HG02763 (cell line): Measurements from ENCODE around the gene COMT.
"Not testable (repeated sequence)": the region's sequence is repeated elsewhere in the genome, so short reads cannot be mapped to it uniquely, and the experiment has no call there.

Experiments
- ATAC-seq: cut with Tn5 transposase; IDR thresholded peaks from one replicate; pipeline ENCODE4 v1.9.1; 2021; ENCODE audit warnings: mild to moderate bottlenecking, moderate library complexity; ENCODE audit not compliant: unreplicated experiment

COMT gene

GRCh38 chr22:19907902-19908301 lies 33.7 kb upstream of the COMT start:
- ATAC-seq: not testable (repeated sequence)

- no peak for ATAC-seq
Measured at GRCh38 chr22:19909350-19910179, 32.0 kb upstream of the COMT start.

- no peak for ATAC-seq
Measured at GRCh38 chr22:19910180-19910744, 31.3 kb upstream of the COMT start.

DNA sequence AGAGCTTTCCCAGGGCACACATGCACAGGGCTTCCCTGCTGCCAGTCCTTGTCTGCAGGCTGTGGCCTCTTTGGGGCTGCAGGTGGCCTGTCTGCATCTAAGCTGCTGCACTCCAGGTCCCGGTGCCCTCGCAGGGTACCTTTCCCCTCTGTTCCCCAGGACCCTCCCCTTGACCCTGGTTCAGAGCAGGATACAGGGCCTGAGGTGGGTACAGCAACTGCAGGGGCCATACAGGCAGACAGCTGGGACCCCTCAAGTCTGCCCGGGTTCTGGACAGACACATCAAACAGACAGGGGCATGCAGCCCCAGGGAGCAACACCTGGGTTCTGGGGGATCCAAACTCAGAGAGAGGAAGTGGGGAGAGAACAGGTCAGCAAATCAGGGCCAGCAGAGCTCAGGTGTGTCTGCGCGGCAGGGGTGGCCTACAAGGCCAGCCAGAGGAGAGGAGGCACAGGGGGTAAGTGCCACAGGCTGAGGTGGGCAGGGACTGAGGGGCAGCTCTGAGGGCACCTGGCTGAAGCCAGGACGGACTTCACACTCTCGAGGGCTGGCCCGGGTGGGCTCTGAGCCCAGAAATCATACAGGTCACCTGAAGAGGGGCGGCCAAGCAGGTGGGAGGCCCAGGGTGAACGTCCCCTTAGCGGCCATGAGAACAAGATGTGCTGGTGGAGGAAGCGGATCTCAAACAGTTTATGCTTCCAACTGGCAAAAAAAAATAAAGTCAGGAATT lies 29.9 kb upstream of the COMT start:
- ATAC-seq: no peak

GRCh38 chr22:19912271-19912999 lies 29.1 kb upstream of the COMT start:
- no peak for ATAC-seq

DNA sequence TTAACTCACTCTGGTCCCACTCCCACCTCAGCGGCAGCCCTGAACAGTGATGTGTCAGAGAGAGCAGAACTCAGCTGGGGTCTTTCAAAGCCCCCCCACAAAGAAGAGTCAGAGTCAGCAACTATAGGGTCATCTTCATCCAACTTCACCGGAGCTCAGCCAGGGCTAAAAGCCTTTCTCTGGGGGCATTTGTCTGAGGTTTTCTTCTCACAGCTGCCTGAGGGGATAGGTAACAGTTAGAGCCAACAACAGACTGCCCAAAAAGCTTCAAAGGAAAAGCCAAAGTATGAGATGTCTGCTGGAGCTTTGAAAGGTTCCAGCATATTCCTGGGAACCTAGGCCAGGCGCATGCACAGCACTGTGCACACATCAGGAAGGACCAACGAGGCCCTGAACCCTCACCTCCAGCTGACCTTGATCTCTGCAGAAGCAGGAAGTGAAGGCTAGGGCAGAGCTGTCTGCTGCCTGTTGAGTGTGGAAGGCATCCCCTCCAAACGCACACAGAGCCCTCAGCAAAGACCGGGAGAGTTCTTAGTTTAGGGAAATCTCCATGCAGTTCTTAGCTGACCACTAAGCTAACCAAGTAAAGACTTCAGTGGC lies 28.1 kb upstream of the COMT start:
- ATAC-seq: no peak

- no peak for ATAC-seq
Measured at GRCh38 chr22:19914201-19914943, 27.2 kb upstream of the COMT start.

- no peak for ATAC-seq
Measured at GRCh38 chr22:19915287-19915954, 26.2 kb upstream of the COMT start.

DNA sequence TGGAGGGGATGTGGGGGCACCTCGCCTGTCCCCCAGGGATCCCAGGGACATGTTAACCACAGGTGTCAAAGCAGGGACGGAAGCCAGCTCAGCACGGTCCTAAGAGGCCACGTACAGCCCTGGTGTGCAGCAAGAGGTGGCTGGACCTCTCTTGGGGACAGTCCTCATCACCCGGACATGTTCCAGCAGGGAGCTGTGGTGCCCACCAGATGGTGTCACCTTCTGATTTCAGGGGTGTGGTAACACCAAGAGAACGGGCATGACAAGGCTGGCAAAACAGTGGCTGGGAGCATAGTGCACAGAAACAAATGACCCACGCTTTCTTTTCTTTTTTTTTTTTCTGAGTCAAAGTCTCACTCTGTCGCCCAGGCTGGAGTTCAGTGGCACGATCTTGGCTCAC lies 25.6 kb upstream of the COMT start:
- ATAC-seq: no peak

- ATAC-seq: no peak
Measured at GRCh38 chr22:19916941-19917340, 24.6 kb upstream of the COMT start.

DNA sequence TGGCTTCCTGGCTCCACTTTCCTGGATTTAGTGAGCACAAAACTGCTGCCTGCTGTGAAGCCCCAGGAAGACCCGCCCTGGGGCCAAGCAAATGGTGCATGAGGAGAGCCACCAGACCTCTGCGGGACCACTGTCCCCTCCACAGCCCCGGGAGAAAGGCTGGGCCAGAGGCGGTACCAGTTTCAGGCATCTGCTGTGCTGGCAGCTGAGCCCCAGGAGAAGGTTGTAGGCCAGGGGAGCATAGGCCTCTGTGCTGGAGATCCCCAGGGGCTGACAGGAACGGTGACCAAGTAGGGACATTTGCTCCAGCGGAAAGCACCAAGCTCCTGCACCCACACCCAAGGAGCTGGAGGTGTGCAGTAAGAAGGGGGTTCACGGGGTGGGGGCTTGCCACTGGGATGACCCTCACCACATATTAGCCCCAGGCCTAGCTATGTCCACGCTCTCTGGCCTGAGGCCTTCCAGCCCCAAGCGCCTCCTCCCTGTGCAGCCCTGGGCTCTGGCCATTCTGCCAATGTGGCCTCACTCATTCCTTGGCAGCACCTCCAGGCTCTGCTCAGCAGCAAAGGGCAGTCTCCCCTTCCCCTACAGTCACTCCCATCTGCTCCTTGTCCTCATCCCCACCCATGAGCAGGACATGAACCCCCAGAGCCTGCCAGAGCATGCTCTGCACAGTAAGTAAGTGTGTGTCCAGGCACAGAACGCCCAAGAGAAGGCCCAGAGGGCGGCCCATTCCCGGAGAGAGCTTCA lies 24.0 kb upstream of the COMT start:
- ATAC-seq: no peak

- ATAC-seq: no peak
Measured at GRCh38 chr22:19918332-19919106, 23.1 kb upstream of the COMT start.

DNA sequence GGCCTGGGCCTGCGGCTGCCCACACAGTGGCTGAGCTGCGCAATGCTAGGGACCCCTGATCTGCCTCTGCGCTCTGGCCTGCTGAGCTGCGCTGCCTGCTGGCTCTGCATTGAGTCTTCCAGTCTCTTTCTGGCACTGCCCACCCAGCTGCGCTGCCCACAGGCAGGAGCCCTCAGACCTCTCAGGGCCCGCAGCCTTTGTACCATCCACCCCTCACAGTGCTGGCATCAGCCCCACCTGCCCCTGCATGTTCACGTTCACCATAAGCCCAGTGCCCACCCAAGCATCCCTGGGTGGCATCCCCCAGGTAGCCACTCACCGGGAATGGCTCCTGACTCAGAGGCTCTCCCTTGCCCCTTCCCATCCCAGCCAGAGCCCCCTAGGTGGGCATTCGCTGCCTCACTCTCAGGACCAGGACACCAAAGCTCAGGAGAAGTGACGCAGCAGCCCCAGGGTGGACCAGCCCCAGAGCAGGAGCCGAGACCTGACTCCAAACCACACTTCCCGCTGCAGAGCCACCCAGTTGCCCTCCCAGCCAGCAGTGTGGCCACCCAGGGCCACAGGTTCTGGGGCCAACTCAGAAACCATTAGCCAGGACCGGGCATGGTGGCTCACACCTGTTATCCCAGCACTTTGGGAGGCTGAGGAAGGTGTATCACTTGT lies 21.7 kb upstream of the COMT start:
- ATAC-seq: no peak

DNA sequence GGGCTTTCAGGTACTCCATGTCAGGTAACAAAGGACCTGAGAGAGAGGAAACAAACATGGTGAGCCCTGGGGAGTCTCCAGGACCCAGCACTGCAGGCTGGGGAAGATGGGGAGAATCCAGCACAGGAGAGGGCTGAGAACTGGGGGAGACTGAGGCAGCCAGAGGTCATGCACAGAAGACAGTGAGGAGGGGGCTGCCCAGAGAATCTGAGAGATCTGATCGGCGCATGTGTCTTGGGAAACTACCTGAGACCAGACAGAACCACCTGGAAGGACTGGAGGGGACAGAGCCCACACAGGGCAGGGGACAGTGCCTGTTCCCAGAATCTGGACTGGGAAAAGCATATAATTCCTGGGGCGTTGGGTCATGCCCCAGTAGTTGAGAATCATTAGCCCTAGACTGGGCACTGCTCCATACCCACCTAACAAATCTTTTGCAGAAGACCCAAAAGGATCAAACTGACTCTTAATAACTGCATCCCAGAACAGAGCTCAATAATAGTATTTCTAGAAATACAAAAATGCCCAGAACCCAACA lies 20.0 kb upstream of the COMT start:
- ATAC-seq: no peak

- no peak for ATAC-seq
Measured at GRCh38 chr22:19923914-19924513, 17.6 kb upstream of the COMT start.

- not testable (repeated sequence) for ATAC-seq
Measured at GRCh38 chr22:19926028-19926427, 15.5 kb upstream of the COMT start.

GRCh38 chr22:19927696-19928095 lies 13.9 kb upstream of the COMT start:
- ATAC-seq: no peak
